ENCODE measurements around the gene SHTN1.

GRCh38 chr10:116892907-116893685 lies 111.9 kb downstream of the SHTN1 start:
- no peak for TF ChIP-seq CTCF (IDR thresholded peaks at IDR 0.05)
- no peak for TF ChIP-seq POLR2A (IDR thresholded peaks at IDR 0.05)
